ENCODE data around the gene HOXB5.

Gene HOXB5

DNA sequence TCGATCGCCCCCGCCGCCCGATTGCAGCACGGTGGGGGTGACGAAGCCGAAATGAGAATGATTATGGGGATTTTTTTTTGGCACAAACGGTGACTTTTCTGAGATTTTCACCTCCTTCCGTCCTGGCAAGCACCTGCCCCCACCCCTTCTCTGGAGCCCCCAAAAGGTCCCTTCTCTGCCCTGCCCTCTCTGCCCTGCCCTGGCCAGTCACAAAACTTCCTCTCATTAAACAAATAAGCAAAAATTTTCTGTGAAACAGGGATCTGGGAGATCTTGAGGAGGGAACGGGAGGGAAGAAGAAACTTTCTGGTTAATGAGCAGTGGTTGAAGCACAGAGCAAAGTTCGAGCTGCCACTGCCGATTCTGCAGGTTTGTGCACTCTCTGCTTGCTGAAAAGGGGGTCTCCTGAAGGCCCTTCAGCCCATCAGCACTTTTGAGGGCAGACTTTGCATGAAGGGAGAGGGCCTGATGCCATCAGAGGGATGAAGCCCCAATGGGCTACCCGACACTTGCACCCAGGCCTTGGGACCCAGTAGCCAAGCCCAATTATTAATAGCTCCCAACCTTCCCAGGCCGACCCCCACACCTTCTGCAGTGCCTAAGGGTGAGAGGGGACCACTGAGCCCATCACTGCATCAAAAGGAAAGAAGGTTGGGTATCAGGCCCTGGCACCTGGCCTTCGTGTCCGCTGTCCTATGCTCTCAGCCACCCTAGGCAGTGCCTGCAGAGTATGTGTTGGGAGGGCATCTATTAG lies 22.6 kb upstream of the HOXB5 start:
- DNase-seq, result no peak

DNA sequence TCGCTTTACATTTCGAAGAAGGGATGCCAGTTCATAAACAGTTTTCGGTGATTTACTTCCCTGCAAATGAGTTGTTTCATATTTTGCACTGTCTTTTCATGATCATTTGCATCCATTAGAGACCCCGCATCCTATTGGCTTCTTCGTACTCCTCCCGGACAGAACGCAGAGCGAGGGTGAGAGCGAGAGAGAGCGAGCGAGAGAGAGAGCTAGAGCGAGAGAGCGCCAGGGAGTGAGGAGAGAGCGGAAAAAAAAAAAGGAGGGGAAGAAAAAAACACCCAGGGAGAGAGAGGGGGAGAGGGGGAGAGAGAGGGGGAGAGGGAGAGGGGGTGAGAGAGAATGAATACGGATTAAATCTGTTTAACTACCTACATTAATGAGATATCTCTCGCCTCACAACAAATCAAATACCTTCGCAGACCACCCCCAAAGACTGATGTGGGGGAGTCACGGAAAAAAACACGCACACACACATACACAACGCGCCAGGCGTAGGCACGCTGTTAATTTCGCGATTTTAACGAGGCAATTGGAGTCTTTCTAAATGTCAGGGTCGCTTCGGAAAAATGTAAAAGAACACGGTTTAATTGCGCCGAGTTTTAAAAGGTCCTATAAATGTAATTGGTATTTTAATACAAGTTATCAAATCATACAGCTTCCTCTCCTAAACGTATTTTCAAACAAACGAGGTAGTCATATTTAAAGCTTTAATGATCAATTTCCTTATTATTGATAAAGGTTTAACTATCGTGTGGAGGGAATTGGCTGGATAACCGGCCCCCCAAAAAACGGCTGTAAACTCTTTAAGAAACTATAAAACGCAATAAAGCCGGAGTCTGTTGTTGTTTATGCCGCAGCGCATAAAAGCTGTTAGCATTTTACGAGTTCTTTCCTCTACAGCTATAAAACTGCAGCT lies 21.7 kb upstream of the HOXB5 start, which contains the start of gene HOXB8:
HOXB8 (minus strand) TSS at position 246 of the 916 bp plus-strand sequence. CDS start 588 bp downstream, outside the sequence.
- DNase-seq, result no peak

DNA sequence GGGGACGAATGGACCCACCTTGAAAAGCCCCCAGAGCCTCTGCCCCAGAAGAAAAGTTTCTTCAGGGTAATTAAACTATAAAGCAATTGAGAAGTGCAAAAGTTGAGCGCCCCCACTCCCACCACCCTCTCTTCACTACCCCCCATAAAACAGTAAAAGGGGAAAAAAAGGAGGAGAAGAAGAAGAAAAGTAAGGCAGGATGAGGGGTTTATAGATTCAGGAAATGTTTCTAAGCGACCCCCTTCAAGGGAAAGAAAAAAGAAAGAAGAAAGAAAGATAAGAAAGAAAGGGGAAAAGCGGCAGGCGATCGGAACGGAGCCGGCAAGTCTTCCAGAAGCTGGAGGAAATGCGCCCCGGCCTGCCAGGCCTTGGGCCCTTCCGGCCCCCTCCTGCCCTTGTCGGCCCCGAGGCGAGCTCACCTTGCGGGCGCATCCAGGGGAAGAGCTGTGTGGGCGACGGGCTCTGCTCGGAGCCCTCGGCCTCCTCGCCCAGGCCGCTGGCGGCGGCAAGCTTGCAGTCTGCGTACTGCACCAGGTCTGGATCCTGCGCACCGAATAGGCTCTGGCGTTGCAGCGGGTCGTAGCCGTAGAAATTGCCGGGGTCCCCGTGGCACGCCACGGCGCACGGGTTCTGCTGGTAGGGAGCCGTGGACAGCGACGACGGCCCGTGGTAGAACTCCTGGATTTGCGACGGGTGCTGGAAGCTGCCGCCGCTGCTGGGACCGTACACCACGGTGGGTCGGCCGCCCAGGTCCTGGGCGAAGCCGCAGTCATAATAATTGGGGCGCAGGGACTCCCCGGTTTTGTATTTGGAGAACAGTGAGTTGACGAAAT lies 20.5 kb upstream of the HOXB5 start:
- DNase-seq, result no peak

DNA sequence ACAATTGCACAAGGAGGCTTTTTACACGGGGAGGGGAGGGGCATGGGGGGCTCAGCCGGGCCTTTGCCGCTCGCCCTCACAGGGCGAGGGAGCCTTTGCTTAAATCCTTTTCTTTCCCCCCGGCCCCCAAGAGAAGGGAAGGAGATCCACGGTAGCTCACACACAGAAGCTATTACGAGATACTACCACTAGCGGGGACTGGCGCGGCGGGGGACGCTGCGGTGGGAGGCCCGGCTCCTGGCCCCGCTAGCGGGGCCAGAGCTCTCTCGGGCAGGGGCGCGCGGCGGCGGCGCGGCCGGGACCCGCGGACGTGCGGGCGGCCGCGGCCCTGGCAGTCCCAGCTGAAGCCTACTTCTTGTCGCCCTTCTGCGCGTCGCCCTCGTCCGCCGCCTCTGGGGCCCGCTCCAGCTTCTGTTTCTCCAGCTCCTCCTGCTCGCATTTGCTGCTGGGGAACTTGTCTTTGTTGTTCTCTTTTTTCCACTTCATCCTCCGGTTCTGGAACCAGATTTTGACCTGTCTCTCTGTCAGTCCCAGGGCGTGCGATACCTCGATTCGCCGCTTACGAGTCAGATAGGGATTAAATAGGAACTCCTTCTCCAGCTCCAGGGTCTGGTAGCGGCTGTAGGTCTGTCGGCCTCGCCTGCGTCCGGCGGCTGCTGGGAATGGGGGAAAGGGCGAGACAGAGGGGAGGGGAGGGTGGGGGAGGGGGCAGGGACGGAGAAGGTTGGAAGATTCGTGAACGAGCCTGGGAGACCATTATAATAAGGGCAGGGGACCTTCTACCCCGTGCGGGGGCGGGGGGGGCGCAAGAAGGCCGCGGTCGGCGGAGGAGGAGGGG lies 19.5 kb upstream of the HOXB5 start:
- DNase-seq, result peak; percentile 60

DNA sequence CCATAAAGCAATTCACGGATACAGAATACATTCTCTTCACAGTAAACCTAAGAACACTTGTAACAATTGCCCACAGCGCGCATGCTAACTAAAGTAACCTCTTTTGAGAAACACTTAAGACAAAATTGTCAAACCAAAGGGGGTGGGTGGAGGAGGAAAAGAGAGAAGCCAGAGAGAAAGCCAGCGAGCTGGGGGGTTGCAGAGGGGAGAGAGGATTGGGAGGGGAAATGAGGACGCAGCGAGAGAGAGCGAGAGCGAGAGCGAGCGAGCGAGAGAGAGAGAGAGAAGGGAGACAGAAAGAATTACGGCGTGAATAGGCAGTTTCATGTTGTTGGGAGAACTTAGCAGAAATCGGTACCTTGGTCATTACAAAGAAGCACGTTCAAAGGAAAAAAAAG lies 18.9 kb upstream of the HOXB5 start:
- DNase-seq, result peak; percentile 64

DNA sequence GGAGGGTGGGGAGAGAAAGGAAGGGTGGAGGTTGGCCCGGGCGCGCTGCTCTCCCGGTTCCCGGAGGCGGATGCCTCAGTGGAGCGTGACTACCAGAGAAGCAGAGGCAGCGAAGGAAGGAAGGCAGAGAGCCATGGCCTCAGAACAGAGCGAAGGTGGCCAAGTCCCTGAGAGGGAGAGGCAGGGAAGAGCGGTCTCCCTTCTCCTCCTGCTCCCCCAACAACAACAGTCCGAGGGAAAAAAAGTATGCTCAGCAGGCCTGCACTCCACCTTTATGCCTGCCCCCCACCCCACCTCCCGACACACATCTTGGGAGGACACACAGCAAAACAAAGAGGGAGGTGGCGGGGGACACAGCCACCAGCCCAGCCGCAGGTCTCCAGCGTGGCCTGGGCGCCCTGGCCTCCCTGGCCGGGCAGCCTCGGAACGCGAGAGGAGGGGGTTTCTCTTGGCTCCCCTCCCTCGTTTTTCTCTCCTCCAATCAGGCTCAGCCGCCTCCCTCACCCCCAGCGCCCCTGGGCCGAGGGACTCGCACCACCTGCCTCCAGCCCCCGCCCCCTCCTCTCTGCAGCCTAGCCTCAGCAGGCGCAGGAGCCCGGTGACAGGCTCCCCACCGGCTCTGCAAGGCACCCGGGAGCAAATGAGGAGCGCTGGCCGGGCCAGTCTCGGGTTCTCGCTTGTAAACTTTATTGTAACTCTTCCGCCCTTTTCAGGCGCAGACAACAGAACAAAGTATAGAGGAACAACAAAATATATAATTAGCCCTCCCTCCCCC lies 18.3 kb upstream of the HOXB5 start:
- DNase-seq, result no peak

DNA sequence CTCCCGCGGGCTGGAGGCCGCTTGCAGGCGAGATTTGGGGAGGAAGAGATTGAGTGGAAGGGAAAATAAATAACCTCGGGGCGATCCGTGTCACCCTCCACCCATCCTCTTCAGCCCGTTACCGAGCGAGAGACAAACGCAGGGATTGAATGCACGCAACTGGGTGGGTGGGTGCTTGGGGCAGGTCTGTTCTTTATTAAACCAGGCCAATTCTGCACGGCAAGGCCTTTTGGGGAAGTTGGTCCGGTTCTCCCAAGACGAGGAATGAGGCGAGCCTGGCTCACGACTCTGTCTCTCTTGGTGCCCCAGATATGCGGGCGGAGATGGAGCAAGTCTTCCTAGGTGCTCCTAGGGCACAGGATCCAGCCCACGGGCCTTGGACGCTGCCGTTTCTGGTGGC lies 17.6 kb upstream of the HOXB5 start:
- no peak for DNase-seq

DNA sequence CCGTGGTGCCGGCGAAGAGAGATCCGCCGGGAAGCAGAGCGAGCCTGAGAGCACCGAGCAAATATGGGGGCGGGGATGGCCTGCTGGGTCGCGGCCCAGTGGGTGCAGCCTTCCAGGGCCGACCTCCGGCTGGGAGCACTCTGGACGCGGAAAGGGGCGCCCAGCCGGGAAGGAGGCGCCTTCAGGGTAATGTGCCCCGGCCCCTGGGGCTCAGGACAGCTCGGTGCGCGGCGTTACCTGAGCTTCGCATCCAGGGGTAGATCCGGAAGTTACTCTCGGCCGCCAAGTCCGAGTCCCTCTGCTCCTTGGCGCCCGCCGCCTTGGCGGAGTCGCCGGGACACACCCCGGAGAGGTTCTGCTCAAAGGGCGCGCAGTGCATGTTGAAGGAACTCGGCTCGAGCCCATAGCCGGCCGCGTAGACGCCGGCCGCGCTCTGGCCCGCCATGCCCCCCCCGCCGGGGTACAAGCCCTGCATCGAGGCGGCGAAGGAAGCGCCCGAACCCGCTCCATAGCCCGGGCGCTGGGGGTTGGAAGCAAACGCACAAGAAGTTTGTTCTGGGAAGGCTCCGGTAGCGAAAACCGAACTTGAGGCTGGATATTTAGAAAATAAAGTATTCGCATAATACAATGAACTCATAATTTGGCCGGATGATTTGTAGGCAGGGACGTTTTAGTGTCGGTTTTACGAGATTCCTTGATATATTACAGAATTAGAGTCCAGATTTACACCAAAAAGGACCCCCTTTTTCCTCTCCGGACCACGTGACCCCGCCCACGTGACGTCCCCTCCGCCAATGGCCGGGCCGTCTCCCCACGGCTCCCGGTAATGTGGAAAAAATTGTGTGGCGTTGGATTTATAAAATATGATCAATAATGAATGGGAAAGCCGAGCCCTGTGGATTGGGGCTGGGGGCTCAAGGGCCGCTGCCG lies 17.0 kb upstream of the HOXB5 start, which contains the start of gene HOXB7:
HOXB7 (minus strand) TSS at position 736 of the 930 bp plus-strand sequence; CDS start at position 637, 99 bp downstream.
- DNase-seq, result peak; percentile 71

DNA sequence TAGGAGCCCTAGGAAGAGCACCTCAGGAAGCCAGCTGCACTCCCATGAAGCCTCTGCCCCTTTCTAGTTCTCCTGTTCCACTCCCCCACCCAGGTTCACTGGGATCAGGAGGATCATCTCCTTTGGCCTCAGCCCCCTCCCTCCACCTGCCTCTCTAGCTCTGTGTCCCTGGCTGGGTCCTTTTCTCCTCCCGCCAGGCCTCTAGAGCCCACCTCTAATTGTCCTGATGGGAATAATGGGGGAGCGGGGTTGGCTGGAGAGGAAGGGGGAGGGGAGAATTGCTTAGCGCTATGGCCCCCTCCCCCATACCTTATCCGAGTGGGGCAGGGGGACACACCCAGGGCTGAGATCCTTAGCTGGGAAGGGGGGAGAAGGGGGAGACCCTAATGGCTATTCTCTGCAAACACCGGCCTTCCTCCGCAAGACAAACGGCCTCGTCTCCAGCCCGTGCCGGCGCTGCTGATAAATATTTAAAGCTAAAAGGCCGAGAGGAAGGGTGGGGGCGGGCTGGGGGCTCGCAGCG lies 16.2 kb upstream of the HOXB5 start:
- DNase-seq, result no peak

DNA sequence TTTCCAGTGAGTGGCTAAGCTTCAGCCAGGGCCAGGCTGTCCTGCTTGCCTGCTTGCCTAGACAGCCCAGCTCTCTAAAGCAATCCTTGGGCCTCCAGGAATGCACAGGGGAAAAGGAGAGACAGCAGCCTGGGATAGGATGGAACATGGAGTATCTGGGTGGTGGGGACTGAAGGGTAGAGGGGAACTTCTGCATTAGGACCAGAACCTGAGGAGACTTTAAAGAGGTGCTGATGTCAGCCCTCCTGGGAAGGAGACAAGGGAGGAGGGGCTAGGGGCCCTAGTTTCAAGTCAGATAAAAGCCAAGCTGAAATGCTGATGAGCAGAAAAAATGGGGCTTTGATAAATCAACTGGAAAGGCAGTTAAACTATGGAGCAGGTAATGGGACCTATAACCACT lies 15.5 kb upstream of the HOXB5 start:
- DNase-seq, result no peak

DNA sequence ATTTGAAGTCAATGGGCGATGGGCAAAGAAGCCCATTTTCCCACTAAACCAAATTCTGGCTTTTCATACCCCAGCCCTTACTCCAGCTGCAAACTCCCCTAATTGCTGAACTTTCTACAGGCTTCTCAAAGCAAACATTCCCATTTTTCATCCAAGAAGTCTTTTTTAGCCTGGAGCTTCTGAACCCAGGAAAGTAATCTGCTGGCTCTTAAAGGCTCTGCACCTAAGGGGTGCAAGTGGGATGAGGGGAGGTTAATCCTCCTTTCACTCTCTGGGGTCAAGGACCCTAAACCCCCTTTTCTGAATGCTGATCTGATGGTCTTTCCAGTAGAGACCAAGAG lies 14.9 kb upstream of the HOXB5 start:
- no peak for DNase-seq

DNA sequence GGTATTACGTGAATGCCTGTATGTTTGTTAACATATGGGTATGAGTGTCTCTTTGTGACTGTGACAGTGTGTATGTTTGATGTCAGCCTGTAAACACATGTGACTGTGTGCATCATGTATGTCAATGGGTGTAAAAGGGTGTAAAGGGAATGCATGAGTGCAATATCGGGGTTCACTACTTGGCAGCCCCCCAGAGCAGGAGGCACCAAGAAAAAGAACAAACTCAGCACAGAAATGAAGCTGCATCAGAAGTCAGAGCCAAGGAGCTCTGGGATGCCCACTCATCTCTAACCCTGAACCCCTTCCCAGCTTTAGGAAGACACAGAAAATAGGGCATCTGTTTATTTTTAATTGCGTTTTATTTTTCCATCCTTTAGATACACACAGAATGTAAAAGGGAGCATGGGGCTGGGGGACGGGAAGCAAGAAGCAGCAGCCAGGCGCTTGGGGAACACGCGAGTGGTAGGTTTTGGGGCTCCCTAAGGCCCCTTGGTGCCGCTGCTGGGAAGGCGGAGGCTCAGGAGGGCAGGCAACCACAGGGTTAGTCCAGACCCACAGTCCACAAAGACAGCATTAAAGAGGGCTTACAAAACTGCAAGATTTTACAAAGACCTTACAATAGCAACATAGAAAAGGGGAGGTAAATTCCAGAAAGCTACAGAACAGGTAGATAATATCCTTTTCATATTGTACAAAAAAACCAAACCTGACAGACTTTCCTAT lies 13.5 kb upstream of the HOXB5 start:
- no peak for DNase-seq

DNA sequence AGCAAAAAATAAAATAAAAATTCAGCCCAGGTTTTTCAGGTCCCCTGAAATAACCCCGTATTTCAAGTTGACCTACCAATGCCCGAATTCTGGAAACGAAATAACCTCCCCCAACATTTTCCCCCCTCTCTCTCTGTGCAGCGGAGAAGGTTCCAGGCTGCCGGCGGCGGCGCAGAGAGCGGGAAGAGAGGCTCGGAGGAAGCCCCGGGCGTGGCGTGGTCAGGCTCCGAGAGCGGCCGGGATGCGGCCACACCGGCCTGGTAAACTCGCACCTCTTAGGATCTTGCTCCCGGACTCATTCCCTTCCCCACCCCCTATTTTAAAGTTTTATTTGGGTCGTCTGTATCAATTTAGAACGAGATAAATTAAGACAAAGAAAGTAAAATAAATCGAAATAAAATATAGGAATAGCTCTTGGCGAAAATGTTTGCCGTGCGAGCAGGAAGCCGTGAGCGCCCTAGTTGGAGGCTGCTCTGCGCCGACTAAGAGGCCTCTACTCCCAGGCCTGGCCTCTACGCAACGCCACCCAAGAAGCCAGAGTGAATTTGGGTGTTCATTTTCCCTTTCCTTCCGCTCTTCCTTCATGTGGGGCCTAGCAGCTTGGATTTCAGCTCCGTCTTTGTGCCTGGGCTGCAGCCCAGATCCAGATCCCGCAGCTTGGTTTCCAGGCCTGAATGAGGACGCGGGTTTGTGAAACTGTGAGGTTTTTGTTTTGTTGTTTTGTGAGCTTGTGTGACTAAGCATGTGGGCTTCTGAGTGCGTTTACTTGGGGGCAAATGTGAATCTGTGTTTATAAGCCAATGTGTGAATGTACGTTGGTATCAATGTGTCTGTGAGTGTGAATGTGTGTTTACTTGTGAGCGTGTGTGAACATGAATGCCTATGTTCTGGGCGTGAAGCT lies 12.7 kb upstream of the HOXB5 start:
- DNase-seq, result no peak

DNA sequence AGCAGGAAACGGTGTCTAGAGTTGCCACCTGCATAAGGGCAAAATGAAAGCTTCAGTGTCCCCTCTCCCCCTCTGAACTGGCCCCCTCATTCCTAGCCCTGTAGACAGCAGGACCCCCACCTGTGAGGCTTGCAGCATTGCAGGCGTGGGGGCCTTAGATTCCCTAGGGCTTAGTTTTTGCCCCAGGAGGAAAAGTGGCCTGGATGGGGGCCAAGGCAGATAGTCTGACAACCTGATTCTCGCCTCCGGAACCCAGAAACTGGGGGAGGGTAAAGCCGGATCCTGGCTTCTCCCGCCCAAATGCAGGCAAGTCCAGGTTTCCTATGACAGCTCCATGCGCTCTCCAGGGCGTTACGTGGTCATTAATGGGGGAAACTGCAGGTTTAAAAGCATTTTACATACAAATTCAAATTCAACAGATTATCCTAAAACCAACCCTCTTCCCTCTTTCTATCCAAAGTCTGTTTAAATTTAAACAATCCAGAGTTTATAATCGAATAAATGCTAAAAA lies 11.9 kb upstream of the HOXB5 start:
- DNase-seq, result no peak

DNA sequence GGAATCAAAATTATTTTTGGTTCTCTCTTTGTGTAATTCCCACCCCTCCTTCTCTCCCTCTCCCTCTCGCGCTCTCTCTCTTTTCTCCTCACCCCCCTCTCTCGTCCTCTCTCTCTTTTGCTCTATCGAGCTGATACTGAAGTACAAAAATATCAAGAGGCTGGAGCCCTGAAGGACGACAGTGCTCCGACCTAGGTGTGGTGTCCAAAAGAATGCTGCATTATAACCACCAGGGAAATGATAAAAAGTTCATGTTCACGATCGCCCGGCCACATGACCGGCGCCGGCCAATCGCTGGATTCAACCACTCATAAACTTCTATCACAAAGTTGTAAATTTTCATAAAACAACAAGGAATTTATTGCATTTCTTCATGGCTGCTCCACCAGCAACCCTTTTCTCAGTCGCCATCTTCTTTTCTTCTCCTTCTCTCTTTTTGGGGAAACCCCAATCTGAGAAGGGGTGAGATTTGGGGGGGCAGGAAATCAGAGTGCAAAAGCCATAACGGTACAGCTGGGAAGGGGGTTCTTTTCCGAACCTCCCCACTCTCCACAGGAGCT lies 11.3 kb upstream of the HOXB5 start, which contains the start of gene HOXB6:
HOXB6 (minus strand) TSS at position 217 of the 560 bp plus-strand sequence. CDS start 6,836 bp downstream, outside the sequence.
- DNase-seq, result peak; percentile 65

DNA sequence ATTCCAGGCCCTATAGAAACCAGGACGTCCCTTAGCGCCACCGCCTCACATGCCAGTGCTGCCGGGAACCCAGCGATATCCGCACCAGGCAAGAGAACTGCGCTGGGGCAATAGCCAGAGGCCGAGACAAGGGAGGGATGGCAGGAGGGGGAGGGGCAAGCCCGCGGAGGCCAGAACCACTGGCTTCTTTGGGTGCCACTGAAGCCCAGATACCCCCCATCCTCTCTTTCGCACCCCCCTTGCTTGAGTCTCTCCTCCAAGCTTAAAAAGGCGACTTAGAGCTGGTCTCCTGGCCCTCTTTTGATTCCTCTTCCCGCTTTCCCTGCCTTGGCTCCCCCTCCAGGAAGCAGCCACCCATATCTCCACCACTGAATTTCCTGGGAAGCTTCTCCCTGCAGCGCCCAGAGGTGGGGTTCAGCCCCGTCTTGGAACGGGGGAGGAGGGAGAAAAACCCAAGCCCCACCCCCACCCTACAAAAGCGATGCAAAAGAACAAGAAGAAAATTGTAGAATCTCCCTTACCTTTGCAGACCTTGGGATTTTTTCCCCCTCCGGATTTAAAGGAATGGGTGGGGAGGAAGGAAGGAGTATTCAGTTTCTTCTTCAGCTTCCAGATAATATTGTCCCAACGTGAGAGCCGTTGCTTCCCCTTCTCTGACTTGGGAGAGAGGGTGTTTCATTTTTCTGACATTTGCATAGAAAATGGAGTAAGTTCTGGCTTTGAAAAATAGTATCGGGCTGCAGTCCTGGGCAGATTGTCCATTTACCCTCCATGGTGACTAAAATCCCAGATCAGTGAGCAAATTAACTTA lies 10.6 kb upstream of the HOXB5 start:
- peak; percentile 61 for DNase-seq
